Keratinocyte (primary cell): Measurements from ENCODE around the gene DUSP28. TPM values are rescaled to one million over a fixed set of nuclear protein-coding genes. Genes with fewer than 3 reads are reported as not detected.

Experiments used
- DNase-seq: peaks from one replicate; pipeline ENCODE4 v3.0.0-alpha.2; 2011; ENCODE audit warnings: low read depth, missing footprints, low spot score
- FAIRE-seq: peaks from 2 replicates; lab custom pipeline; 2011; peaks lifted over from hg19 to GRCh38; lab: Jason Lieb, UNC
- H2AFZ ChIP-seq: 2 replicates; pipeline ENCODE4 v1.6.0; 2012; ENCODE audit warnings: low read length, control low read depth, inconsistent platforms; ENCODE audit not compliant: control insufficient read depth
- H3K27ac ChIP-seq: 2 replicates; pipeline ENCODE4 v1.5.1; 2011; ENCODE audit warnings: low read length; ENCODE audit not compliant: control insufficient read depth, insufficient read depth
- H3K27me3 ChIP-seq: 3 replicates; pipeline ENCODE4 v1.6.0; 2011; ENCODE audit warnings: low read length; ENCODE audit not compliant: control insufficient read depth, insufficient read depth; ENCODE audit errors: extremely low read depth
- H3K36me3 ChIP-seq, 2 experiments: 2 replicates in 1 of 2; 3 replicates in 1 of 2; pipeline ENCODE4 v1.5.1; 2011; ENCODE audit warnings: low read length in 2 of 2, mild to moderate bottlenecking in 1 of 2; ENCODE audit not compliant: control insufficient read depth in 2 of 2, insufficient read depth in 2 of 2; ENCODE audit errors: extremely low read depth in 1 of 2
- H3K4me1 ChIP-seq: 3 replicates; pipeline ENCODE4 v1.5.1; 2011; ENCODE audit warnings: low read length; ENCODE audit not compliant: control insufficient read depth, insufficient read depth; ENCODE audit errors: extremely low read depth
- H3K4me2 ChIP-seq: 3 replicates; pipeline ENCODE4 v1.6.0; 2011; ENCODE audit warnings: low read depth, low read length; ENCODE audit not compliant: control insufficient read depth, insufficient read depth; ENCODE audit errors: extremely low read depth
- H3K4me3 ChIP-seq, 3 experiments: fragments of 200-600 bp in 1 of 3; sonication (generic) in 1 of 3; 2 replicates in 2 of 3; 3 replicates in 1 of 3; pipeline ENCODE4 v1.5.1; 2011 to 2016; ENCODE audit warnings: low read length in 3 of 3, mild to moderate bottlenecking in 3 of 3, control low read depth in 2 of 3, inconsistent platforms in 1 of 3, low read depth in 1 of 3, mixed read lengths in 1 of 3, mixed run types in 1 of 3, moderate library complexity in 1 of 3; ENCODE audit not compliant: control insufficient read depth in 2 of 3, insufficient read depth in 2 of 3; ENCODE audit errors: extremely low read depth in 1 of 3
- H3K79me2 ChIP-seq: 2 replicates; pipeline ENCODE4 v1.6.0; 2012; ENCODE audit warnings: low read length; ENCODE audit not compliant: control insufficient read depth, insufficient read depth
- H3K9ac ChIP-seq: 3 replicates; pipeline ENCODE4 v1.6.0; 2011; ENCODE audit warnings: low read length; ENCODE audit not compliant: control insufficient read depth, insufficient read depth; ENCODE audit errors: extremely low read depth
- H3K9me1 ChIP-seq: 3 replicates; pipeline ENCODE4 v1.6.0; 2011; ENCODE audit warnings: low read length; ENCODE audit not compliant: control insufficient read depth, insufficient read depth; ENCODE audit errors: extremely low read depth
- H3K9me3 ChIP-seq: 2 replicates; pipeline ENCODE4 v1.5.1; 2012; ENCODE audit warnings: low read depth, low read length; ENCODE audit not compliant: control insufficient read depth
- H4K20me1 ChIP-seq: 3 replicates; pipeline ENCODE4 v1.6.0; 2011; ENCODE audit warnings: low read length; ENCODE audit not compliant: control insufficient read depth, insufficient read depth; ENCODE audit errors: extremely low read depth
- EZH2 ChIP-seq: IDR thresholded peaks from one replicate; pipeline ENCODE4 v1.6.1; 2012; ENCODE audit warnings: inconsistent platforms, mild to moderate bottlenecking, low read length, moderate library complexity
- dilution Hi-C: fragments of 300-500 bp; cut with MboI; formaldehyde crosslinking; loops from one replicate; pipeline ENCODE4 v1.7.0; 2020; ENCODE audit warnings: low sequenced_read_pairs; ENCODE audit not compliant: extremely low pct_ligation_motif_present
- polyA plus RNA-seq, 5 experiments: library from polyadenylated mRNA; depleted of rRNA in 3 of 5; stranded (reverse) in 3 of 5; stranded (forward) in 1 of 5; unstranded in 1 of 5; fragments of >200 nt; gene quantifications; 1 replicate in 1 of 5; 2 replicates in 3 of 5; 3 replicates in 1 of 5; pipeline versions ENCODE4 v1.2.1 to v1.2.3, GENCODE V29; 2011 to 2012; ENCODE audit warnings: missing spikeins in 2 of 5, low read depth in 1 of 5, low replicate concordance in 1 of 5
- TF ChIP-seq, protein P1 (sequence below), 3 experiments: IDR thresholded peaks in 1 of 3; conservative IDR thresholded peaks in 1 of 3; optimal IDR thresholded peaks in 1 of 3; 2 replicates in 2 of 3; 3 replicates in 1 of 3; pipeline versions ENCODE3 to v1.5.1; 2011; ENCODE audit warnings: low read length in 3 of 3, mild to moderate bottlenecking in 3 of 3, moderate library complexity in 2 of 3, control low read depth in 1 of 3, inconsistent platforms in 1 of 3; ENCODE audit not compliant: insufficient read depth in 2 of 3; ENCODE audit errors: extremely low read depth in 1 of 3

Gene DUSP28
- polyA plus RNA-seq, 1 donor (not counting 4 experiments of a cell fraction or from before 2014, with no cell fraction given), result 4.4 TPM

DNA sequence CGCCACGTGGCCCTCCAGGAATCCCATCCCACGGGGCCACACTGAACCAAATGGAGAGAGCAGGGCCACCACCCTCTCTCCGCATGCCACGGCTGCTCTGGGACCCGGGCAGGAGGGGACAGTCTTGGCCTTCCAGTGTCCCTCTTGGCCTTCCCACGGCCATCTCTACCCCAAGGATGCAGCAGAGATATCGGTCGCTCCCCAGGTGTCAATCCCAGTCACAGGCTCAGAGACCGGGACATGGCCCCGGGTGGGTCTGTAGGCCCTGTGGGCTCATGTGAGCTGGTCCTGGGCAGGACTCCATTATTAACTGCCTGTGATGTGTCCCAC lies 41.6 kb downstream of the DUSP28 start:
- TF ChIP-seq, protein P1, sequence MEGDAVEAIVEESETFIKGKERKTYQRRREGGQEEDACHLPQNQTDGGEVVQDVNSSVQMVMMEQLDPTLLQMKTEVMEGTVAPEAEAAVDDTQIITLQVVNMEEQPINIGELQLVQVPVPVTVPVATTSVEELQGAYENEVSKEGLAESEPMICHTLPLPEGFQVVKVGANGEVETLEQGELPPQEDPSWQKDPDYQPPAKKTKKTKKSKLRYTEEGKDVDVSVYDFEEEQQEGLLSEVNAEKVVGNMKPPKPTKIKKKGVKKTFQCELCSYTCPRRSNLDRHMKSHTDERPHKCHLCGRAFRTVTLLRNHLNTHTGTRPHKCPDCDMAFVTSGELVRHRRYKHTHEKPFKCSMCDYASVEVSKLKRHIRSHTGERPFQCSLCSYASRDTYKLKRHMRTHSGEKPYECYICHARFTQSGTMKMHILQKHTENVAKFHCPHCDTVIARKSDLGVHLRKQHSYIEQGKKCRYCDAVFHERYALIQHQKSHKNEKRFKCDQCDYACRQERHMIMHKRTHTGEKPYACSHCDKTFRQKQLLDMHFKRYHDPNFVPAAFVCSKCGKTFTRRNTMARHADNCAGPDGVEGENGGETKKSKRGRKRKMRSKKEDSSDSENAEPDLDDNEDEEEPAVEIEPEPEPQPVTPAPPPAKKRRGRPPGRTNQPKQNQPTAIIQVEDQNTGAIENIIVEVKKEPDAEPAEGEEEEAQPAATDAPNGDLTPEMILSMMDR (optimal IDR thresholded peaks at IDR 0.05 in 1 of 3, IDR thresholded peaks at IDR 0.05 in 1 of 3, conservative IDR thresholded peaks at IDR 0.05 in 1 of 3; ENCODE audit: extremely low read depth in 1 of 3, insufficient read depth in 2 of 3, low read length in 3 of 3), result no peak
- TF ChIP-seq EZH2, result no peak
- no peak overlapping the region for H3K4me2 ChIP-seq
- H3K4me3 ChIP-seq, result no peak overlapping the region
- H2AFZ ChIP-seq, result no peak overlapping the region
- H3K9ac ChIP-seq, result no peak overlapping the region
- H3K27ac ChIP-seq, result no peak overlapping the region
- no peaks in the 10 kb centered on the region for H3K9me3 ChIP-seq
- no peaks in the 10 kb centered on the region for H3K27me3 ChIP-seq
- DNase-seq, result no peak
- H3K9me1 ChIP-seq, result no peaks in the 10 kb centered on the region
- H3K36me3 ChIP-seq, result peaks cover 0 to 11% of the 10 kb centered on the region in 2 experiments
- no peak for FAIRE-seq
- no peaks in the 10 kb centered on the region for H3K4me1 ChIP-seq
- dilution Hi-C loops, result no loop called here
- no peaks in the 10 kb centered on the region for H4K20me1 ChIP-seq
- H3K79me2 ChIP-seq, result no peaks in the 10 kb centered on the region

DNA sequence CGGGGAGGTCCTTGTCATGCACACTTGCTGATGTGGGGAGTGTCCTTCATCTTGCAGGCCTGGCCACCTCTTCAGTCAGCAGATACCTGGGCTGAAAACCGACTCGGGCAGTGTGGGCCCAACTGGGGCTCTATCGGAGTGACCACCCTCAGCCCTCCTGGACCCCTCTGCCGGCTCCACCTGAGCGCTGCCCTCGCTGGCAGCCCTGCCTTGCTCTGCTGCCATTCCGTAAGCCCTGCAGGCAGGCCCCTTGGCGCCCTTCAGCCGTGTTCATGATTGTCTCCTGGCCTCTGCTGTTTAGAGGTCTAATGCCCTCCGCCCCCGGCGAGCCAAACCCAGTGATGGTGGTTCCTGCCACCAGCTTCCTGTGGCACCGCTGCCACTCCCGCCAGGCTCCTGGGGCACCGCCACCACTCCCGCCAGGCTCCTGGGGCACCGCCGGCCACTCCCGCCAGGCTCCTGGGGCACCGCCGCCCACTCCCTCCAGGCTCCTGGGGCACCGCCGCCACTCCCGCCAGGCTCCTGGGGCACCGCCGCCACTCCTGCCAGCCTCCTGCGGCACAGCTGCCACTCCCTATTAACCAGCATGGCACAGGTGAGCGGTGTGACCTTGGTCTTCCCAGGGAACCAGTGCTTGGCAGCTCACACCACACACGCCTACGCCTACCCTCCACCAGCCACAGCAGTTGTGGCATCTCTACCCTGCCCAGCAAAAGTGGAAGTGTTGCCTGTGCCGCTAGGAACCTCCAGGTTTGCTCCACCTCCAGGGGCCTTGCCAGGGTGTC lies 42.3 kb downstream of the DUSP28 start:
- peaks cover 0 to 11% of the 10 kb centered on the region in 2 experiments for H3K36me3 ChIP-seq
- TF ChIP-seq, protein P1 (optimal IDR thresholded peaks at IDR 0.05 in 1 of 3, IDR thresholded peaks at IDR 0.05 in 1 of 3, conservative IDR thresholded peaks at IDR 0.05 in 1 of 3; ENCODE audit: extremely low read depth in 1 of 3, insufficient read depth in 2 of 3, low read length in 3 of 3), result no peak
- no peak for TF ChIP-seq EZH2
- DNase-seq, result no peak
- no peak for FAIRE-seq
- H3K27me3 ChIP-seq, result no peaks in the 10 kb centered on the region
- H3K79me2 ChIP-seq, result no peaks in the 10 kb centered on the region
- H3K9me1 ChIP-seq, result no peaks in the 10 kb centered on the region
- H3K27ac ChIP-seq, result no peak overlapping the region
- no peaks in the 10 kb centered on the region for H3K4me1 ChIP-seq
- dilution Hi-C loops, result no loop called here
- H3K4me3 ChIP-seq, result no peak overlapping the region
- no peak overlapping the region for H2AFZ ChIP-seq
- no peaks in the 10 kb centered on the region for H3K9me3 ChIP-seq
- no peak overlapping the region for H3K9ac ChIP-seq
- no peak overlapping the region for H3K4me2 ChIP-seq
- H4K20me1 ChIP-seq, result no peaks in the 10 kb centered on the region
